NB4 (cell line): Measurements from ENCODE around the gene CCDC121.

Experiments
- CTCF ChIP-seq: IDR thresholded peaks from one replicate; pipeline ENCODE4 v1.5.1; 2012; ENCODE audit warnings: low read depth, low read length
- MAX ChIP-seq: IDR thresholded peaks from 2 replicates; pipeline ENCODE4 v1.6.1; 2011; ENCODE audit warnings: low read depth, low read length
- POLR2A ChIP-seq: IDR thresholded peaks from 2 replicates; pipeline ENCODE4 v1.6.1; 2011; ENCODE audit warnings: mild to moderate bottlenecking; ENCODE audit not compliant: insufficient read length; ENCODE audit errors: extremely low read depth

DNA sequence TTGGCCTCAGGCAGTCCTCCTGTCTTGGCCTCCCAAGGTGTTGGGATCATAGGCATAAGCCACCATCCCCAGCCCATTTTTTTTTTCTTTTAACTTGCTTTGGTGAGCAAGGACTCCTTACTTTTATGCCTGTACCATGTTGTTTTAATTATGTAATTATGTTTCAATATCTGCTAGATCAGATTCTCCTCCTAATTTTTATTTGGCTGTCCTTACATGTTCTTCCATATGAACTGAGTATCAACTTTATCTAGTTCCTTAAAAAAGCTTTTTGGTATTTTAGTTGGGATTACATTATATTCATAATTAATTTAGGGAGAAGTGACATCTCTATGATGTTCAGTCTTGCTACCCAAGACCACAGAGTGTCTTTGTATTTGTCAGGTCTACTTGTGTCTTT, 16.4 kb upstream of the CCDC121 start:
- TF ChIP-seq CTCF (no peak), POLR2A (no peak), MAX (no peak)
